ENCODE data around the gene EIF4B. TPM values are rescaled to one million over a fixed set of nuclear protein-coding genes. Genes with fewer than 3 reads are reported as not detected.
A peak's percentile ranks its signal among the peaks of the same experiment; 100 is the strongest.
"Not testable (repeated sequence)": the region's sequence is repeated elsewhere in the genome, so short reads cannot be mapped to it uniquely, and the experiment has no call there.

EIF4B gene
- total RNA-seq, 1 donor from 2014 or later: 324 TPM

DNA sequence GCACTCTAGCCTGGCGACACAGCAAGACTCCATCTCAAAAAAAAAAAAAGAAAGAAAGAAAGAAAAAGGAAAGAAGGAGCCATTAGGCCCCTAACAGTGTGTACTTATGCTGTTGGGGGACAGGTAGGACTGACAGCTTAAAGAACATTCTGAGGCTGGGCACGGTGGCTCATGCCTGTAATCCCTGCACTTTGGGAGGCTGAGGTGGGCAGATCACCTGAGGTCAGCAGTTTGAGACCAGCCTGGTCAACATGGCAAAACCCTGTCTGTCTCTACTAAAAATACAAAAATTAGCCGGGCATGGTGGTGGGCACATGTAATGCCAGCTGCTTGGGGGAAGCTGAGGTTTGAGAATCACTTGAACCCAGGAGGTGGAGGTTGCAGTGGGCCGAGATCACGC is 14.0 kb upstream of the EIF4B start:
- intact Hi-C loops (cut with DNase I); DNase-seq (ENCODE audit: low spot score): not testable (repeated sequence)

DNA sequence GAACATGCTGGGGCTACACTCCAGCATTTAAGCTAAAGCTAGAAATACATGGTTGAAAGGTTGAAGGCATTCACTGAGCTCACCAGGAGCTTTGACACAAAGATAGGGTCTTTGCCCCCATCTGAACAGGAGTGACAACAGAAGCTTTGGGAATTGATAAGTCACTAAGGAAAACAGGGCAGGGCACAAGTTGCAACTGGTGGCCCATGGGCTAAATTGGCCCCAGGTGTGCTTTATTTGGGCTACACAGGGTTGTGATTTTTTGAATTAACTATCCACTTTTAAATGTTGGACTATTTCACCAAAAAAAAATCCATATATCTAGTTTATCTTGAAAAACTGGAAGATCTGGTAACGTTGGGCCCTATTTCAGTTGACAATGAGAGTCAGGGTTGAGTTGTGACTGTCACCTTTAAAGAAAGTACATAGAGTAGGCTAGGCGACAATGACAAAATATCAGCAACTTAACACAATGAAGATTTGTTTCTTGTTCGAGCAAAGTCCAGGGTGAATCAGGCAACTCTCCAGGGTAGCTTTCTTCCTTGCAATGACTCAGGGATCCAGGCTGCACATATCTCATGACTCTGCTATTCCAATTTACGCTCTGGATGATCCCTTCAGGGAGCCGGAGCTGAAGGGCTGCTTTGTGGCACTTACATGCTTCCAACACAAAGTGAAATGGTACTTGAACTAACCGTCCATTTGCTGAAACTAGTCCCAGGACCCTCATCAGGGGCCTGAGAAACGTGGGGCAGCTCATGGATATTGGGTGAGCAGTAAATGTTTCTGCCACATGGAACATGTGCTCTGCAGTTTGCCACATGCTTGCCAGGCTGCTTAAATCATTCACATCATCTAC is 13.3 kb upstream of the EIF4B start:
- intact Hi-C loops (cut with DNase I): no loop called here

GRCh38 chr12:52993558-52993869 is 12.7 kb upstream of the EIF4B start:
- intact Hi-C loops (cut with DNase I): no loop called here
- no peak for DNase-seq (ENCODE audit: low spot score)

More for the DNA sequence above, 13.3 kb upstream of the EIF4B start:
- DNase-seq (ENCODE audit: low spot score): no peak

DNA sequence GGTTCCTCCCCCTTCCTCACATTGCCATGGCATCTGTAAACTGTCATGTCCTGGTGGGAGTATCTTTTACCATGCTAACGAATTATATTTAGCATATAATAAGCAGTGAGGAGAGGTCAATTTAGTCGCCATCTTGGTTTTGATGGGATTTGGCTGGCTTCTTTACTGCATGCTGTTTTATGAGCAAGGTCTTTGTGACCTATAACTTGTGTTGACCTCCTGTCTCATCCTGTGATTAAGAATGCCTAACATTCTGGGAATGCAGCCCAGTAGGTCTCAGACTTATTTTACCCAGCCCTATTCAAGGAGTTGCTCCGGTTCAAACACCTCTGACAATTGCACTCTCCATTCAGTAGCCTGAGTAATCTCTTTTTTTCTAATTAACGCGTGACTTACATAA is 2.1 kb upstream of the EIF4B start:
- no peak for DNase-seq (ENCODE audit: low spot score)

GRCh38 chr12:53004582-53004981 is 1.7 kb upstream of the EIF4B start:
- DNase-seq (ENCODE audit: low spot score): no peak
- intact Hi-C loops (cut with DNase I): no loop called here

More for the DNA sequence above, 2.1 kb upstream of the EIF4B start:
- intact Hi-C loops (cut with DNase I): no loop called here

DNA sequence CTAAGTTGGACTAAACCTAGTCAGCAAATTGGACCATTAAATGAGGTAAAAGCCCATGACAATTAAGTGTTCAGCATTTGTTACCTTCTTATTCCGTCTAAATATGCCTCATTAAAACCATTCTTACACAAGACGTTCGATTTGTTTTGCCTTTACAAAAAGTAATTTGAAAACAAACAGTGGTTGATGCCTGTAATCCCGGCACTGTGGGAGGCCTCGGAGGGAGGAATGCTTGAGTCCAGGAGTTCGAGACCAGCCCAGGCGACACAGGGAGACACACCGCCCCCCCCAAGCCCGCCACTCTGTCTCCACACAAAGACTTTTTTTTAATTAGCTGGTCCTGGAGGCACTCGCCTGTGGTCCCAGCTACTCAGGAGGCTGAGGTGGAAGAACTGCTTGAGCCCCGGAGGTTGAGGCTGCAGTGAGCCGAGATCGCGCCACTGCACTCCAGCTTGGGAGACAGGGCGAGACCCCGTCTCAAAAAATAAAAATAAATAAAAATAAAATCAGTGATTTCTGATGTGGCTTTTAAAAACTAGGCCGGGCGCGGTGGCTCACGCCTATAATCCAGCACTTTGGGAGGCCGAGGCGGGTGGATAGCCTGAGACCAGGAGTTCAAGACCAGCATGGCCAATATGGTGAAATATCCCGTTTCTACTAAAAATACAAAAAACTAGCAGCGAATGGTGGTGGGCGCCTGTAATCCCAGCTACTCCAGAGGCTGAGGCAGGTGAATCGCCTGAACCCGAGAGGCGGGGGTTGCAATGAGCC is 856 bp upstream of the EIF4B start:
- intact Hi-C loops (cut with DNase I): no loop called here
- DNase-seq (ENCODE audit: low spot score): no peak

- intact Hi-C loops (cut with DNase I): loop anchor here (1.0 kb wide), 1 partner anchor 44 kb away; no protein-coding TSS in a partner anchor
- peak; percentile 88 for DNase-seq (ENCODE audit: low spot score)
Measured at GRCh38 chr12:53006810-53007309, 604 bp downstream of the EIF4B start.

GRCh38 chr12:53007343-53007742 is 1.1 kb downstream of the EIF4B start:
- no peak for DNase-seq (ENCODE audit: low spot score)
- intact Hi-C loops (cut with DNase I): no loop called here

DNA sequence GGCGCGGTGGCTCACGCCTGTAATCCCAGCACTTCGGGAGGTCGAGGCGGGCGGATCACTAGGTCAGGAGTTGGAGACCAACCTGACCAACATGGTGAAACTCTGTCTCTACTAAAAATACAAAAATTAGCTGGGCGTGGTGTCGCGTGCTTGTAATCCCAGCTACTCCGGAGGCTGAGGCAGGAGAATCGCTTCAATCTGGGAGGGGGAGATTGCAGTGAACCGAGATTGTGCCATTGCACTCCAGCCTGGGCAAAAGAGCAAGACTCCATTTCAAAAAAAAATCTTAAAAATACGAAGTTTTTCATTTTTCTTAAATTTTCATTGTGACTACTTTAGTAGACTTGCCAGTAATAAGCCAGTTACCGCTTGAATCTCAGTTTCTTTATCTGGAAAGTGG is 2.5 kb downstream of the EIF4B start:
- DNase-seq (ENCODE audit: low spot score); intact Hi-C loops (cut with DNase I): not testable (repeated sequence)

DNA sequence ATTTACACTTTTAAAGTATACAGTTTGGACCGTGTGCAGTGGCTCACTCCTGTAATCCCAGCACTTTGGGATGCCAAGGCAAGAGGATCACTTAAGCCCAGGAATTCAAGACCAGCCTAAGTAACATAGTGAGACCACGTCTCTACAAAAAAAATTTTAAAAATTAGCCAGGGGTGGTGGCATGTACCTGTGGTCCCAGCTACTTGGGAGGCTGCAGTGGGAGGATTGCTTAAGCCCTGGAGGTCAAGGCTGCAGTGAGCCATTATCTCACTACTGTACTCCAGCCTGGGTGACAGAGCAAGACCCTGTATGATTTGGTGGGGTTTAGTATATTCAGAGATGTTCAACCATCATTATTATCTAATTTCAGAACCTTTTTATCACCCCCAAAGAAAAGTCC is 4.7 kb downstream of the EIF4B start:
- intact Hi-C loops (cut with DNase I): no loop called here
- no peak for DNase-seq (ENCODE audit: low spot score)

GRCh38 chr12:53011889-53012288 is 5.6 kb downstream of the EIF4B start:
- intact Hi-C loops (cut with DNase I): no loop called here
- no peak for DNase-seq (ENCODE audit: low spot score)

GRCh38 chr12:53012928-53013327 is 6.7 kb downstream of the EIF4B start:
- intact Hi-C loops (cut with DNase I): no loop called here
- DNase-seq (ENCODE audit: low spot score): no peak

DNA sequence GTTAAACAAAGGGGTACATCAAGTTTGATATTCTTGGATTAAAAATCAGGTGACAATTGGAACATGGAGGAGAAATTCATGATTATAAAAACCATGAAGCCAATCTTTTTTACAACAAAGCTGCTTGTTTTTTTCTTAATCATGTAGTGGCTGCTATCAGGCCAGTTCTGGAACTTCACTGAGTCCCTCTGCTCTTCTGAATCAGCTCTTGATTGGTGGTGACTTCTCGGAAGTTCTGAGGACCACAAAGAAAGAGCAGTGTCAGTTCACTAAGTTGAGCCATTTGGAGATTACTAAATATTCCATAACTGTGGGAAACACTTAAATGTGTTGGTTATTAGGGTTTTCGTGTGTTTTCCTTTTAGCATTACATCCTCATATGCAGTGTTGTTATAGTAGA is 8.5 kb downstream of the EIF4B start:
- intact Hi-C loops (cut with DNase I): no loop called here
- DNase-seq (ENCODE audit: low spot score): no peak

- no peak for DNase-seq (ENCODE audit: low spot score)
- intact Hi-C loops (cut with DNase I): no loop called here
Measured at GRCh38 chr12:53025250-53025649, 19.0 kb downstream of the EIF4B start.

DNA sequence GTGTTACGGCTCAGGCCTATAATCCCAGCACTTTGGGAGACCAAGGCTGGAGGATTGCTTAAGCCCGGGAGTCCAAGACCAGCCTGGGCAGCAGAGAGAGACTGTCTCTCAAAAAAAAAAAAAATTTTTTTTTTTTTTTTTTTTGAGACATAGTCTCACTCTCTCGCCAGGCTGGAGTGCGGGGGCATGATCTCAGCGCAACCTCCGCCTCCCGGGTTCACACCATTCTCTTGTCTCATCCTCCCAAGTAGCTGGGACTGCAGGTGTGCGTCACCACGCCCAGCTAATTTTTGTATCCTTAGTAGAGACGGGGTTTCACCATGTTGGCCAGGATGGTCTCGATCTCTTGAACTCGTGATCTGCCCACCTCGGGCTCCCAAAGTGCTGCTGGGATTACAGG is 20.8 kb downstream of the EIF4B start:
- DNase-seq (ENCODE audit: low spot score); intact Hi-C loops (cut with DNase I): not testable (repeated sequence)

DNA sequence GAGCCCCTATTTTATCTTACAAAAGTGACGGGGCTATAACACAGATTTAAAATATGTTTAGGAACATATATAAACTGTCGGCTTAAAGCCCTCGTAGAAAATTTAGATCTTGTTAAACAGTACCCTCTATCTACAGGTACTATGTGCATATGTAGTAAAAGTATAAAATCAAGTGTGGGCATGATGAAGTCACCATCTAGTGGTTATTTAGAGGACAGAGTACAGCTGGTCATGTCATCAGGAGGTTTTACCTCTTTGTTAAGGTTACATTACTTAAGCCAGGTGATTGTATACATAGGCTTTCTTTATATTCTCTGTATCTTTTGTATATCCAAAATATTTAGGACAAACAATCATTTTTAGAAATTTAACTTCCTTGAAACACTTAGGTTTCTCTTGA is 25.4 kb downstream of the EIF4B start:
- intact Hi-C loops (cut with DNase I): no loop called here
- DNase-seq (ENCODE audit: low spot score): no peak

GRCh38 chr12:53033832-53034231 is 27.6 kb downstream of the EIF4B start:
- DNase-seq (ENCODE audit: low spot score); intact Hi-C loops (cut with DNase I): not testable (repeated sequence)

DNA sequence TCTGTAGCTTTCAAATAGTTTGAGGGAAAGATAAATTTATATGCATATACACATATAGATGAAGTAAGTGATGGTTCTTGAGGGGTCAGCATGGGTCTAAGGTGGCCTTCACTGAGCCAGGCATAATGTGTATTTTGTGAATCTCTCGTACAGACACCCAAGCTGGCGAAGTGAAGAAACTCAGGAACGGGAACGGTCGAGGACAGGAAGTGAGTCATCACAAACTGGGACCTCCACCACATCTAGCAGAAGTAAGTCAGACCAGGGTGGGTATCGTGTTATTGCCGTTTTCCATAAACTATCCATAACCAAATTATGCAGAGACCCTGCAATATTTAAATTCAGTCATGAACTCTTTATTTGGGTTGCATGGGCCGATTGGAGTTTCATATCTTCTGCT is 28.2 kb downstream of the EIF4B start:
- intact Hi-C loops (cut with DNase I): no loop called here
- DNase-seq (ENCODE audit: low spot score): no peak

GRCh38 chr12:53036802-53037201 is 30.5 kb downstream of the EIF4B start:
- intact Hi-C loops (cut with DNase I): no loop called here
- no peak for DNase-seq (ENCODE audit: low spot score)

DNA sequence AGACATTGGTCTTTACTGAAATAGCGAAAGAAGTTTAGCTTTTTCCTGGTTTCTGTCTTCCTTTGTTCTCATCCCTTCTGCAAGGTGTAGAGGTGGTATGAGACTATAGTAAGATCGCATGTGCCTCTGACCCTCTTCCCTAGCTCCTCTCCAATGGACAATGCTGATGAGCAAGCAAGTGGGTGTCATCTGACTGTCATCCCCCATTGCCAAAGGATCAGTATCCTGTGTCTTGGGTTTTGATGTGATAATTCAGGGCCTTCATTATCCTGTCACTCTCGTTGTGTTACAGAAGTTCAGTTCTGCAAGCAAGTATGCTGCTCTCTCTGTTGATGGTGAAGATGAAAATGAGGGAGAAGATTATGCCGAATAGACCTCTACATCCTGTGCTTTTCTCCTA is 33.6 kb downstream of the EIF4B start:
- no peak for DNase-seq (ENCODE audit: low spot score)
- intact Hi-C loops (cut with DNase I): loop anchor here (10.0 kb wide), 1 partner anchor 1005 kb away; no protein-coding TSS in a partner anchor
